ENCODE data around the gene TBC1D22A.

The TBC1D22A gene

DNA sequence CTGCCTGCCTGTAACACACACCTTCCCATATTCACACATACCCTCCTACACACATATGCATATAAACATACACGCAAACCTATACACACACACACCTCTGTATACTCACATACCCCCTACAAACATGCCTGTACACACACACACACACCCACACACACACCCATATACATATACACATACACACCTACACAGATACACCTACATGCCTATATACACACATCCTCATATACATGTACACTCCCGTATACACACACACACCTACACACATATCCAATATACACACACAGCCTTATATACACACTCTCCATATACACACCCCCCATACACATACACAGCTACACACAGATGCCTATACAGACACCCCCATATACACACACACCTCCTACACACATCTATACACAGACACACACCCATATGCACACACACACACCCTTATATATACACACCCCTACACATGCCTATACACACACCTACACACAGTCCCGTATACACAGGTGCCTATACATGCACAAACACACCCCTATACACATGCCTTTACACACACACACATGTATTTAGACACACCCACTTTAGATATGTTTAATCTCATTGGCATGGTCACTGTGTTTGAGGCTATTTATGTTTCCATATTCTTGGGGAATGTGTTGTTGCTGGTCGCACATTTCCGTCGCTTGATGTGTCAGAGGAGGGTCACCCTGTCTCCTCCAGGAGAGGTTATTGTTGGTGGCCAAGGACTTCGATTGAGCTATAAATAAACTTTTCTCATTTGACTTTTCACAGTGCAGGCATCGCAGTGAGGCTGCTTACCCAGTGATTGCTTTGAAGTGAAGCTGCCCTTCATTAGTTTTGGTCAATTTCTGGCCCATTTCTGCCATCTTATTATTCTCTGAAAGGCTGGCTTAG, 243.3 kb downstream of the TBC1D22A start:
- POLR2A ChIA-PET: no interaction called here
- CTCF ChIA-PET: no interaction called here
- no peak for DNase-seq (ENCODE audit: extremely low spot score)

DNA sequence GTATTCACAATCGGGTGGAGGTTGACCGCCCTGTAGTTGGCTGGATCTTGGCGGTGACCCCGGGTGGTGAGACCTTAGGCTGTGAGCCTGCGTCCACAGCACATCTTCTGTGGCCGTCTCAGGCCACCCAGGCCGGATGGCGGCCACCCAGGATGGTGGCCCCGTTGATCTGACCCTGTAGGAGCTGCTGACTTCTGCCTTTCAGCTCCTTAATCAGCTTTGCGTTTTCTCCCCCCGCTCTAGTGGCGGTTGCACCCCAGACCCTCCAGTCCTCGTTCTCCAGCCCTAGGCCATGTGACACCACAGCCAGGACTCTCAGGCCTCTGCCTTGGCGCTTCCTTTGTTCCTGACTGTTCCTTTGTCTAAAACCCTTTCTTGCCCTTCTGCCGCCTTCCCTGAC, 244.0 kb downstream of the TBC1D22A start:
- ChIA-PET CTCF (no interaction called here), POLR2A (no interaction called here)
- TF ChIP-seq, protein P1, sequence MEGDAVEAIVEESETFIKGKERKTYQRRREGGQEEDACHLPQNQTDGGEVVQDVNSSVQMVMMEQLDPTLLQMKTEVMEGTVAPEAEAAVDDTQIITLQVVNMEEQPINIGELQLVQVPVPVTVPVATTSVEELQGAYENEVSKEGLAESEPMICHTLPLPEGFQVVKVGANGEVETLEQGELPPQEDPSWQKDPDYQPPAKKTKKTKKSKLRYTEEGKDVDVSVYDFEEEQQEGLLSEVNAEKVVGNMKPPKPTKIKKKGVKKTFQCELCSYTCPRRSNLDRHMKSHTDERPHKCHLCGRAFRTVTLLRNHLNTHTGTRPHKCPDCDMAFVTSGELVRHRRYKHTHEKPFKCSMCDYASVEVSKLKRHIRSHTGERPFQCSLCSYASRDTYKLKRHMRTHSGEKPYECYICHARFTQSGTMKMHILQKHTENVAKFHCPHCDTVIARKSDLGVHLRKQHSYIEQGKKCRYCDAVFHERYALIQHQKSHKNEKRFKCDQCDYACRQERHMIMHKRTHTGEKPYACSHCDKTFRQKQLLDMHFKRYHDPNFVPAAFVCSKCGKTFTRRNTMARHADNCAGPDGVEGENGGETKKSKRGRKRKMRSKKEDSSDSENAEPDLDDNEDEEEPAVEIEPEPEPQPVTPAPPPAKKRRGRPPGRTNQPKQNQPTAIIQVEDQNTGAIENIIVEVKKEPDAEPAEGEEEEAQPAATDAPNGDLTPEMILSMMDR (IDR thresholded peaks at IDR 0.05; ENCODE audit: control extremely low read depth, extremely low read depth, low read depth, missing control alignments): no peak
- no peak for DNase-seq (ENCODE audit: extremely low spot score)

More for the DNA sequence above, 243.3 kb downstream of the TBC1D22A start:
- TF ChIP-seq, protein P1 (IDR thresholded peaks at IDR 0.05; ENCODE audit: control extremely low read depth, extremely low read depth, low read depth, missing control alignments): no peak

- TF ChIP-seq, protein P1 (IDR thresholded peaks at IDR 0.05; ENCODE audit: control extremely low read depth, extremely low read depth, low read depth, missing control alignments): no peak
- no peak for DNase-seq (ENCODE audit: extremely low spot score)
- CTCF ChIA-PET: interaction anchor here (2.0 kb wide), 1 partner anchor 10 kb away, joined by 5 read pairs; no protein-coding TSS in a partner anchor
- POLR2A ChIA-PET: no interaction called here
Measured at GRCh38 chr22:47006869-47007268, 244.4 kb downstream of the TBC1D22A start.

DNA sequence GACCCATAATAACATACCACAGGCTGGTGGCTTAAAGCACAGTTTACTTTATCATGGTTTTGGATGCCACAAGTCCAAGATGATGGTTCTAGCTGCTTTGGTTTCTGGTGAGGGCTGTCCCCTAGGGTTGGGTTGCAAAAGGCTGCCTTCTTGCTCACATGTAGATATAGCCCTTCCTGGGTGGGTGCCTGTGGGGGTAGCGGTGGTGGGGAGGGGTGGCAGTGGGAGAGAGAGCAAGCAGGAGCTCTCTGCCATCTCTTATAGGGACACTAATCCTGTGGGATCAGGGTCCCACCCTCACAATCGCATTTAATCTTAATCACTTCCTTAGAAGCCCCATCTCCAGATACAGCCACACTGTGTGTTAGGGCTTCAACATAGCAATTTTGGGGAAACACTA, 245.0 kb downstream of the TBC1D22A start:
- ChIA-PET CTCF (interaction anchor here (2.0 kb wide), 1 partner anchor 10 kb away, joined by 5 read pairs; no protein-coding TSS in a partner anchor), POLR2A (no interaction called here)
- TF ChIP-seq, protein P1 (IDR thresholded peaks at IDR 0.05; ENCODE audit: control extremely low read depth, extremely low read depth, low read depth, missing control alignments): no peak

GRCh38 chr22:47008208-47008885, 245.9 kb downstream of the TBC1D22A start:
- POLR2A ChIA-PET: no interaction called here
- CTCF ChIA-PET: interaction anchor here (2.0 kb wide), 1 partner anchor 11 kb away, joined by 5 read pairs; no protein-coding TSS in a partner anchor
- DNase-seq (ENCODE audit: extremely low spot score): no peak
- TF ChIP-seq, protein P1 (IDR thresholded peaks at IDR 0.05; ENCODE audit: control extremely low read depth, extremely low read depth, low read depth, missing control alignments): no peak

More for the DNA sequence above, 245.0 kb downstream of the TBC1D22A start:
- no peak for DNase-seq (ENCODE audit: extremely low spot score)

DNA sequence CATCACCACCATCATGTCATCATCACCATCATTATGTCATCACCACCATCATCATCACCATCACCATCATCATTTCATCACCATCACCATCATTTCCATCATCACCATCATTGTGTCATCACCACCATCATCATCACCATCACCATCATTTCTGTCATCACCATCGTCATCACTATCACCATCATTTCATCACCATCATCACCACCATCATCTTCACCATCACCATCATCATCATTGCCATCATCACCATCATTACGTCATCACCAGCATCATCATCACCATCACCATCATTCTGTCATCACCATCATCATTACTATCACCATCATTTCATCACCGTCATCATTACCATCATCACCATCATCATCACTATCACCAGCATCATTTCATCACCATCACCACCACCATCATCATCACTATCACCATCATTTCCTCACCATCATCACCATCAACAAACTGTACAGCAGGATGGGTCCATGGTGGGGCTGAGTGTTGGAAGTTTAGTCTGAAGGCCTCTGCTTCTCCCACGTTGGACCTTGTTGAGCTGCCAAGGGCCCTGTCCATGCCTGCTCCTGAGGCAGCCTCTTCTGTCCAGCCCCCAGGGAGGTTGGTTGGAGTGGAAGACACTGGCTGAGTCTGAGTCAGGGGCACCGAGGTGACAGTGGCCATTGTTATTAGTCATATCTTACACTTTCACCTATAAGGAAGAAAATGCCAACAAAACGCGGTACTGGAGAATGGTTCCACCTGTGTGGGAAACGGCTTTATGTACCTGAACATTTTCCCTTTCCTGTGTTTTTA, 247.1 kb downstream of the TBC1D22A start:
- TF ChIP-seq, protein P1 (IDR thresholded peaks at IDR 0.05; ENCODE audit: control extremely low read depth, extremely low read depth, low read depth, missing control alignments): no peak
- DNase-seq (ENCODE audit: extremely low spot score): no peak
- POLR2A ChIA-PET: interaction anchor here (0.6 kb wide), 1 partner anchor 48 kb away, joined by 3 read pairs; no protein-coding TSS in a partner anchor
- CTCF ChIA-PET: no interaction called here
